Thoracic aorta (tissue), 2 donors: ENCODE measurements around the gene SHISA6. TPM values are rescaled to one million over a fixed set of nuclear protein-coding genes. Genes with fewer than 3 reads are reported as not detected.

Source experiments
- ATAC-seq: fragments of 150-250 bp; one replicate; pipeline ENCODE4 v1.8.0; 2017; ENCODE audit warnings: low read depth; ENCODE audit not compliant: insufficient number of reproducible peaks, low FRiP score
- DNase-seq: peaks from one replicate; pipeline ENCODE4 v3.0.0-alpha.2; 2020; ENCODE audit warnings: low spot score
- H3K27ac ChIP-seq, 2 donors: fragments of 200-600 bp; sonication (generic); 1 replicate in 1 of 2; 2 replicates in 1 of 2; pipeline ENCODE4 v1.5.1; 2016; ENCODE audit warnings: mild to moderate bottlenecking in 2 of 2, moderate library complexity in 2 of 2
- H3K27me3 ChIP-seq: fragments of 200-600 bp; sonication (generic); replicated peaks from 2 replicates; pipeline ENCODE4 v1.6.0; 2016; ENCODE audit warnings: mild to moderate bottlenecking; ENCODE audit not compliant: insufficient read depth
- H3K36me3 ChIP-seq: fragments of 200-600 bp; sonication (generic); one replicate; pipeline ENCODE4 v1.5.1; 2016
- H3K4me1 ChIP-seq, 2 donors: fragments of 200-600 bp; sonication (generic); 1 replicate in 1 of 2; 2 replicates in 1 of 2; pipeline versions ENCODE4 v1.5.1 to v1.6.0; 2016; ENCODE audit warnings: low read depth in 2 of 2, mild to moderate bottlenecking in 1 of 2; ENCODE audit not compliant: control insufficient read depth in 1 of 2
- H3K4me3 ChIP-seq: fragments of 200-600 bp; sonication (generic); 2 replicates; pipeline ENCODE4 v1.5.1; 2016; ENCODE audit warnings: mild to moderate bottlenecking
- H3K9me3 ChIP-seq: fragments of 200-600 bp; sonication (generic); 2 replicates; pipeline ENCODE4 v1.5.1; 2016
- CTCF ChIP-seq: fragments of 200-600 bp; sonication (generic); IDR thresholded peaks from one replicate; pipeline ENCODE4 v1.5.1; 2019; ENCODE audit warnings: antibody characterized with exemption
- total RNA-seq, 2 donors: library from RNA; depleted of rRNA; stranded (reverse); fragments of >200 nt; gene quantifications; one replicate each; pipeline versions ENCODE4 v1.1.0 to v1.2.3, GENCODE V29; 2016

The SHISA6 gene
- total RNA-seq, 2 donors from 2014 or later: under 0.01 TPM; not detected in 1

GRCh38 chr17:11273596-11273995 lies 32.6 kb downstream of the SHISA6 start:
- Histone ChIP-seq H3K27ac (no peak overlapping the region), H3K4me3 (no peak overlapping the region), H3K4me1 (no peaks in the 10 kb centered on the region), H3K36me3 (no peaks in the 10 kb centered on the region), H3K9me3 (no peaks in the 10 kb centered on the region), H3K27me3 (no peaks in the 10 kb centered on the region)
- TF ChIP-seq CTCF: no peak
- DNase-seq (no peak), ATAC-seq (no peak)

DNA sequence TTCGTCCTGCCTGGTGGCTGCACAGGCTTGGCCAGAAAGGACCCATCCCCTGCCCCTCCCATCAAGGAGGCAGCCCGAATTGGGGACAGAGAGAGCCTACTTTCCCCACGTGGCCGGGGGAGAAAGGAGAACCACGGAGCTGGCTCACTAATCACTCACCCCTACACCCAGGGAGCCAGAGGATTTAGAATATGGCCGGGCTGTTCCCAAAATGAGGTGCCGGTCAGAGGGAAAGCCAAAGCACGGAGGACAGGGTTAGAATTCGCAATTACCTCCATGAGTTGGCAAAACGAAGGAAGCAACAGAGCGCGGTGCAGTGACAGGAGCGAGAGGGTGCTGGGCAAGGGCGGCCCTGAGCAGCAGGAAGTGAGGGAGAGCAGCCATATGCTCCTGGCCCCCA lies 33.1 kb downstream of the SHISA6 start:
- H3K27ac ChIP-seq: no peak overlapping the region
- TF ChIP-seq CTCF: no peak
- H3K4me3 ChIP-seq: no peak overlapping the region
- DNase-seq (no peak), ATAC-seq (no peak)
- no peaks in the 10 kb centered on the region for H3K27me3 ChIP-seq
- no peaks in the 10 kb centered on the region for H3K9me3 ChIP-seq
- H3K36me3 ChIP-seq: no peaks in the 10 kb centered on the region
- no peaks in the 10 kb centered on the region for H3K4me1 ChIP-seq

- Histone ChIP-seq H3K9me3 (no peaks in the 10 kb centered on the region), H3K36me3 (no peaks in the 10 kb centered on the region), H3K4me3 (no peak overlapping the region), H3K27me3 (no peaks in the 10 kb centered on the region), H3K4me1 (no peaks in the 10 kb centered on the region), H3K27ac (no peak overlapping the region)
- DNase-seq (no peak), ATAC-seq (no peak)
- no peak for TF ChIP-seq CTCF
These were observed 35.5 kb downstream of the SHISA6 start for GRCh38 chr17:11276486-11276885.

DNA sequence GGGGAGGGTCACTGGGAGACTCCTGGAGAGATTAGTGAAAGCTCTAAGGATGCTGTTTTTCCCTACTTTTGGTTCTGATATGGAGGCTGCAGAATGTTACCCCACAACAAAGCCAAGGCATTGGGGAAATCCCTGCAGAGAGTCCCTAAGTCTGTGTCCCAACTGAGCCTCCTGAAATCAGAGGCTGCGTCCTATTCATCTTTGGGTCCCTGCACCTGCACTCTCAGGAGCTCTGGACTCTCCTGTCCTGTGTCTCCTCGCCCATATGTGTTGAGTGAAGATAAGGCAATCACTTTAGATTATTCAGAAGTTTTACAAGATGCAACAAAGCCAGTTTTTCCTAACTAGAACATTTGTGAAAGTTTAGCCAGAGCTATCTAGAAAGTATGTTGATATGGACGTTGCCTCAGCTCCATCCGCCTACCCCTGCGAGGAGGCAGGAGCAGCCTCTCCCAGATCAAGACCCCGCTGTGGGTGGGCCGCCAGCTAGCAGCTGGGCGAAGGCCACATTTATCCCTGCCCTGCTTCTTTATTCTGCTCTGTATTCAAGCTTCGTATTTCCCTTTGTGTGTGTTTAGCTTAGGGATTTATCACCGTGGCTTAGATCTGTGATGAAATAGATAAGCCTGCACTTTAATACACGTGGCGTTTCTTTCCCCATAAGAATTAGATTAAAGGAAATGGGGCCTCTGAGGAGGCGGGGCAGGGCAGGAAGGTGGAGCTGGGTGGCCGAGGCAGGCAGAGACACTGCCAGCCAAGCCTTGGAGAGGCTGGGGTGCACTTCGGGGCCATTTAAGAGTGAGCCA lies 37.4 kb downstream of the SHISA6 start:
- Histone ChIP-seq H3K27me3 (no peaks in the 10 kb centered on the region), H3K4me1 (no peaks in the 10 kb centered on the region), H3K36me3 (no peaks in the 10 kb centered on the region), H3K9me3 (no peaks in the 10 kb centered on the region), H3K27ac (no peak overlapping the region), H3K4me3 (no peak overlapping the region)
- no peak for TF ChIP-seq CTCF
- no peak for ATAC-seq
- no peak for DNase-seq

DNA sequence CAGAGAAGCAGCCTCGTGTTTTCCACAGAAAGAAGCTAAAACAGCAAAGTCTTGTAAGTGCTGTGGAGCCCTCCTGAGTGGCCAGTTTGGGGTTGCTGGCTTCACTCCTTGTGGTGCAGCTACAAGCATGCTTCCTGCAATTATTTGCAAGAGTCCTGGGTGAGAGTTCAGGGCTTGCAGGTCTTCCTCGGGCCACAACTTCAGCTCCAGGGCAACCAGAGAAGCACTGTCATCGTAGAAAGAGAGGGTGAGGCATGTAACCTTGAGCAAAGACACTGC lies 37.9 kb downstream of the SHISA6 start:
- Histone ChIP-seq H3K27ac (no peak overlapping the region), H3K4me1 (no peaks in the 10 kb centered on the region), H3K9me3 (no peaks in the 10 kb centered on the region), H3K4me3 (no peak overlapping the region), H3K36me3 (no peaks in the 10 kb centered on the region), H3K27me3 (no peaks in the 10 kb centered on the region)
- no peak for ATAC-seq
- TF ChIP-seq CTCF: no peak
- DNase-seq: no peak
